ENCODE results near the gene DAG1. TPM values are rescaled to one million over a fixed set of nuclear protein-coding genes. Genes with fewer than 3 reads are reported as not detected.

The DAG1 gene
- total RNA-seq, 3 donors from 2014 or later, result 76.9 to 97.3 (median 88.8) TPM

GRCh38 chr3:49530701-49531100 lies 60.6 kb downstream of the DAG1 start:
- no peak for ATAC-seq

GRCh38 chr3:49531218-49531617 lies 61.2 kb downstream of the DAG1 start:
- Histone ChIP-seq H3K36me3 (ENCODE audit: low read depth) (no peaks in the 10 kb centered on the region), H3K9me3 (no peaks in the 10 kb centered on the region), H3K4me1 (ENCODE audit: low read depth) (no peaks in the 10 kb centered on the region), H3K4me3 (no peak overlapping the region)
- TF ChIP-seq CTCF (IDR thresholded peaks at IDR 0.05), result no peak
- ATAC-seq (no peak), DNase-seq (no peak)
- intact Hi-C loops (cut with DNase I, micrococcal nuclease), result no loop called here

More at GRCh38 chr3:49530701-49531100, 60.6 kb downstream of the DAG1 start:
- no peaks in the 10 kb centered on the region for H3K9me3 ChIP-seq
- intact Hi-C loops (cut with DNase I, micrococcal nuclease), result no loop called here
- H3K36me3 ChIP-seq (ENCODE audit: low read depth), result no peaks in the 10 kb centered on the region
- DNase-seq, result no peak
- no peaks in the 10 kb centered on the region for H3K4me1 ChIP-seq (ENCODE audit: low read depth)
- TF ChIP-seq CTCF (IDR thresholded peaks at IDR 0.05), result no peak
- no peak overlapping the region for H3K4me3 ChIP-seq

GRCh38 chr3:49531715-49532114 lies 61.6 kb downstream of the DAG1 start:
- H3K36me3 ChIP-seq (ENCODE audit: low read depth), result no peaks in the 10 kb centered on the region
- H3K4me1 ChIP-seq (ENCODE audit: low read depth), result no peaks in the 10 kb centered on the region
- no peaks in the 10 kb centered on the region for H3K9me3 ChIP-seq
- H3K4me3 ChIP-seq, result no peak overlapping the region
- DNase-seq (no peak), ATAC-seq (no peak)
- TF ChIP-seq CTCF (IDR thresholded peaks at IDR 0.05), result no peak
- intact Hi-C loops (cut with DNase I, micrococcal nuclease), result no loop called here

- Histone ChIP-seq H3K9me3 (no peaks in the 10 kb centered on the region), H3K36me3 (ENCODE audit: low read depth) (no peaks in the 10 kb centered on the region), H3K4me1 (ENCODE audit: low read depth) (no peaks in the 10 kb centered on the region), H3K4me3 (no peak overlapping the region)
- DNase-seq (no peak), ATAC-seq (no peak)
- TF ChIP-seq CTCF (IDR thresholded peaks at IDR 0.05), result no peak
- intact Hi-C loops (cut with DNase I, micrococcal nuclease), result no loop called here
Measured at GRCh38 chr3:49533031-49533430, 63.0 kb downstream of the DAG1 start.

GRCh38 chr3:49533786-49534519 lies 63.9 kb downstream of the DAG1 start:
- H3K4me1 ChIP-seq (ENCODE audit: low read depth), result no peaks in the 10 kb centered on the region
- no peaks in the 10 kb centered on the region for H3K36me3 ChIP-seq (ENCODE audit: low read depth)
- intact Hi-C loops (cut with DNase I, micrococcal nuclease), result no loop called here
- ATAC-seq (no peak), DNase-seq (no peak)
- TF ChIP-seq CTCF (IDR thresholded peaks at IDR 0.05), result no peak
- no peaks in the 10 kb centered on the region for H3K9me3 ChIP-seq
- H3K4me3 ChIP-seq, result no peak overlapping the region

Measured in mucosa of descending colon (tissue), 3 donors.